ENCODE measurements around the gene ABHD5.

ABHD5 gene

DNA sequence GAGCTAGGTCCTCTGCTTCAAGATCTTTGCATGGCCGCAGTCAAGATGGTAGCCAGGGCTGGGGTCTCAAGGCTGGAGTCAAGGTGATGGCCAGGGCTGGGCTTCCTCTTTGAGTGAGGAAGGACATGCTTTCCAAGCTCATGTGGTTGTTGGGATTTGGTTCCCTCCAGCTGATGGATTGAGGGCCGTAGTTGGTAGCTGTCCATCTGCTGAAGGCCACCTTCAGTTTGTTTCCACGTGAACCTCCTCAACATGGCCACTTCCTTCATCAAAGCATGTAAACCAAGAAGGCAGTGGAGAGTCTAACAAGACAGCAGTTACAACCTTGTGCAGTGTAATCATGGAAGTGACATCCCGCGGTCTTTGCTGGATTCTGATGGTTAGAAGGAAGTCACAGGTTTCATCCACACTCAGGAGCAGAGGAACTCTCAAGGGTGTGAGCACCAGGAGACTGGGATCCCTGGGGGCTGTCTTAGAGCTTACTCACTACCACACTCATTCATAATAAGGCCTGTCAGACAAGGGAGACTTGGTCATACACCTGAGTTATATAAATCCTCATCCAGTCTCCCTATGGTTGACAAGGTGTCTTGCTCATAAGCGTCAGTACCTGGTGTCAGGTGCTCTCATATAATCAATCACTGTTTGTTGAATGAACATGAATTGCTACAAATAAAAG, 42.1 kb downstream of the ABHD5 start:
- Histone ChIP-seq H3K4me3 (no peak overlapping the region), H3K27ac (peak overlapping the region in 1 of 2 donors; percentile 46)
- TF ChIP-seq, protein P1, sequence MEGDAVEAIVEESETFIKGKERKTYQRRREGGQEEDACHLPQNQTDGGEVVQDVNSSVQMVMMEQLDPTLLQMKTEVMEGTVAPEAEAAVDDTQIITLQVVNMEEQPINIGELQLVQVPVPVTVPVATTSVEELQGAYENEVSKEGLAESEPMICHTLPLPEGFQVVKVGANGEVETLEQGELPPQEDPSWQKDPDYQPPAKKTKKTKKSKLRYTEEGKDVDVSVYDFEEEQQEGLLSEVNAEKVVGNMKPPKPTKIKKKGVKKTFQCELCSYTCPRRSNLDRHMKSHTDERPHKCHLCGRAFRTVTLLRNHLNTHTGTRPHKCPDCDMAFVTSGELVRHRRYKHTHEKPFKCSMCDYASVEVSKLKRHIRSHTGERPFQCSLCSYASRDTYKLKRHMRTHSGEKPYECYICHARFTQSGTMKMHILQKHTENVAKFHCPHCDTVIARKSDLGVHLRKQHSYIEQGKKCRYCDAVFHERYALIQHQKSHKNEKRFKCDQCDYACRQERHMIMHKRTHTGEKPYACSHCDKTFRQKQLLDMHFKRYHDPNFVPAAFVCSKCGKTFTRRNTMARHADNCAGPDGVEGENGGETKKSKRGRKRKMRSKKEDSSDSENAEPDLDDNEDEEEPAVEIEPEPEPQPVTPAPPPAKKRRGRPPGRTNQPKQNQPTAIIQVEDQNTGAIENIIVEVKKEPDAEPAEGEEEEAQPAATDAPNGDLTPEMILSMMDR (IDR thresholded peaks at IDR 0.05), result no peak
- DNase-seq (ENCODE audit: low spot score), result no peak

DNA sequence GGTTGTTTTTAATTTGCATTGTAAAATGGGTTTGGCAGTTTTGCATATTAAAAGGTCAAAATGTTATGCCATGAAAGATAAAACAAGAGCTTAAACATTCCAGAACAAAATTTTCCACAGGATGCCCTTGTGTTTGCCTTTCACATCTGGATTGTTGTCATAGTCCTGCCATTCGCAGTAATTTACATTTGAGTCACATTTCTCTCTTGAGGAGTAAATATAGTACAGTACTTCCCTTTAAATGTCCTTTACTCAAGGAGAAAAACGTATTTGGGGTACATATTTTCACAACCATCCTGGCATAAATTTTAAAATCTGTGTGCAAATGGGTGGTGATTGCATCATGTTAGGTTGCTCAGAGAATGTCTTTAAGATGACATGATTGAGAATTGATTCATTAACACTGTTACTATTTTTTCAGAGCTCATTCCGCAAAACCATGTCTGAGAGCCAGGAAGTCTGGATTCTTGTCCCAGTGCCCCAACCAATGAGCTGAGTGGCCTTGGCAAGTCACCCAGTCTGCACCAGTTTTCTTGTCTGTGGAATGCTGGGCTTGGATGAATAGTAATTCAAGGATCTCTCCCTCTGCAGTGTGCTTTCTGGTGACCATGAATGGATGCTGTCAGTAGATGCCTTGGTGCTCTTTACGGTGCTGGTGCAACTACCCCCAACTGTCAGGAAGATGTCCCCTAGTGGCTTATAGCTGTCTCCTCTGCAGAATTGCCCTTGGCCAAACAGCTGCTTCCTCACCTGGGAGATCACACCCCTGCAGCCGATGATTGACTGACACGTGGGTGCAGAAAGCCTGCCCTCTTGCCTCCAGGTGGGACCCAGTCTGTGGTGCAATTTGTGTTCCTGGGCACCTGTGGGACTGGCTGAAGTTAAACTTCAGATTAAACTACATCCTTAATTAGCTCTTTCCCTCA, 43.0 kb downstream of the ABHD5 start:
- TF ChIP-seq, protein P1 (IDR thresholded peaks at IDR 0.05), result no peak
- Histone ChIP-seq H3K27ac (peak overlapping the region in 1 of 2 donors; percentile 46), H3K4me3 (peak overlapping the region; percentile 17)
- no peak for DNase-seq (ENCODE audit: low spot score)

GRCh38 chr3:43734685-43735084, 43.9 kb downstream of the ABHD5 start:
- DNase-seq (ENCODE audit: low spot score), result no peak
- Histone ChIP-seq H3K4me3 (no peak overlapping the region), H3K27ac (peak overlapping the region in 1 of 2 donors; percentile 46)
- TF ChIP-seq, protein P1 (IDR thresholded peaks at IDR 0.05), result no peak

DNA sequence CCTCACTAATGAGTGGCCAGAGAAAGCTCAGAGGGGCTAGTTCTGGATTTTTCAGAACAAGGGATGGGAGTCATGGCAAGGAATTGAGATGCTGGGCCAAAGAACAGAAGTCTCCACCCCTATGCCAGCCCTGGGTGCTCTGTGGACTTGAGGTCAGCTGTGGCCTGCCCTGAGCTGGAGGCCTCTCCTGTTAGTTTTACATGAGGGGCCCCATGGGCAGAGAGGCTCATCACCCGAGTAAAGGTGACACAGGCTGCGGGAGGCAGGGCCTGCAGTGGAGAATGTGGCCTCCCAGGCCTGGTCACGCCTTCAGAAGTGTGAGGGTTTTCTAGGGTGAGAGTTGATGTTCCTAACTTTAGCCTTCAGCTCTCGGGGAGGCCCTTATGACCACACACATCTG, 44.9 kb downstream of the ABHD5 start:
- no peak for DNase-seq (ENCODE audit: low spot score)
- TF ChIP-seq, protein P1 (IDR thresholded peaks at IDR 0.05), result no peak
- no peak overlapping the region for H3K4me3 ChIP-seq
- H3K27ac ChIP-seq, result peak overlapping the region in 1 of 2 donors; percentile 4

- no peak for DNase-seq (ENCODE audit: low spot score)
- Histone ChIP-seq H3K27ac (peak overlapping the region in 1 of 2 donors; percentile 39), H3K4me3 (no peak overlapping the region)
- TF ChIP-seq, protein P1 (IDR thresholded peaks at IDR 0.05), result no peak
Observed at GRCh38 chr3:43736558-43737440, 46.1 kb downstream of the ABHD5 start.

GRCh38 chr3:43738305-43738704, 47.6 kb downstream of the ABHD5 start:
- DNase-seq (ENCODE audit: low spot score), result no peak
- Histone ChIP-seq H3K27ac (no peak overlapping the region), H3K4me3 (no peak overlapping the region)
- TF ChIP-seq, protein P1 (IDR thresholded peaks at IDR 0.05), result no peak

Measured in coronary artery (tissue), 2 donors.